Skin of body (tissue), 2 donors: ENCODE measurements around the gene ODAD3. TPM values are rescaled to one million over a fixed set of nuclear protein-coding genes. Genes with fewer than 3 reads are reported as not detected.
"Not testable (repeated sequence)": the region's sequence is repeated elsewhere in the genome, so short reads cannot be mapped to it uniquely, and the experiment has no call there.

ENCODE experiments used
- DNase-seq: peaks from one replicate; lab custom pipeline; 2025; lab: John Stamatoyannopoulos, UW
- total RNA-seq: library from RNA; depleted of rRNA; stranded (reverse); fragments of >200 nt; gene quantifications from one replicate; pipeline ENCODE4 v1.2.3, GENCODE V29; 2014

Gene ODAD3
- total RNA-seq, 1 donor from 2014 or later = 0.20 TPM

DNA sequence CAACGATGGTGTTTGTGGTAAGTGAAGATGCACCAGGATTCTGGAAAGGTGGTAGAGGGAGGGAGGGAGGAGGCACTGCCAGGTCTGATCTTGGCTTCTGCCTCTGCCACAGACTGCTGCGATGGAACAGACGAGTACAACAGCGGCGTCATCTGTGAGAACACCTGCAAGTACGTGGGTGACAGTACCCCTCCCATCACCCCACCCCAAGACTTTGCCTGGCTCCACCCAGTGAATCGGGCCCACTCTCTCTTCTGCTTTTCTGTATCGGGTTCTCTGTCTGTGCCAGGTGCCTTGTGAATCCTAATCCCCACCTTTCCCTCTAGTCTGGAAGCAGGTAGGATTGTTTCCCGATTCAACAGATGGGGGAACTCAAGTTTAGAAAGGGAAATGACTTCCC lies 3.0 kb upstream of the ODAD3 start:
- DNase-seq = no peak

DNA sequence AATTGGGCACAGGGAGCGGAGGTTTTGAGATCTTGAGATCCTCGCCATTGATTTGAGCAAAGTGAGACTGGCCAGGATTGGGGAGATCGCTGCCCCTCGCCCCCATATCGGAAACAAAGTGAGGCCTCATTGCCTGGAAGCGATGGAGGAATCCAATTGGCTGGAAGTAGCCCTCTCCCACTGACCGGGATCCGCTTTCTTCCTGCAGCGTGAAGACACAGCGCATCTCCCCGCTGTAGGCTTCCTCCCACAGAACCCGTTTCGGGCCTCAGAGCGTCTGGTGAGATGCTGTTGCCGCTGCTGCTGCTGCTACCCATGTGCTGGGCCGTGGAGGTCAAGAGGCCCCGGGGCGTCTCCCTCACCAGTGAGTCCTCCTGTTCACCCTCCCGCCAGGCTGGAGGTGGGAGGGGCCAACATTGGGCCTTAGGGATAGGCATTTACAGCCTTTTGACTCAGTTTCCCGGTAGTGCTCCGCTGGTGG lies 952 bp upstream of the ODAD3 start:
- DNase-seq = no peak

DNA sequence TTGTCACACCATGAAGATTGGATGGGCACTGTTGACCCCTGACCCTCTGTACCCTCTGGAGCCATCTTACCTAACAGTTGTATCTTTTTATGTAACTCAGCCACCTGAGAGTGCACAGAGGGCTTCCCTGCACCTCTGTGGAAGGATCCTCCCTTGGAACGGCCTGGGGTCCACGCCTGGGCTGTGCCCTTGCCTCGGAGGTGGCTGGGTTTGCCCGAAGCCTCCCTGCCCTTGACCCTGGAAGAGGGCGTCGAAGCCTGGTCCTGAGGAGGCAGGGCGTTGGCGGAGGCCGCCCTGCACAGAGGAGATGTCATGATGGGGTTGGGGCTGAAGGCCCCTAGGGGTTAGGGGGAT lies 241 bp downstream of the ODAD3 start:
- DNase-seq = no peak

DNA sequence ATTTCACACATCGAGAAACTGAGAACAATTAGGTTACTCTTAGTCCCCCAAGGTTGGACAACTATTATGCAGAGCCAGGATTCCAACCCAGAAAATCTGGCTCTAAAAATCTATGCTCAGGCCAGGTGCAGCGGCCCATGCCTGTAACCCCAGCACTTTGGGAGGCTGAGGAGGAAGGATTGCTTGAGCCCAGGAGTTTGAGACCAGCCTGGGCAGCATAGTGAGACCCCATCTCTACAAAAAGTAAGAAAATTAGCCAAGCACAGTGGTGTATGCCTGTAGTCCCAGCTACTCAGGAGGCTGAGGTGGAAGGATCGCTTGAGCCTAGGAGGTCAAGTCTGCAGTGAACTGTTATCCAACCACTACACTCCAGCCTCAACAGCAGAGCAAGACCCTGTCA lies 1.4 kb downstream of the ODAD3 start:
- DNase-seq = not testable (repeated sequence)

DNA sequence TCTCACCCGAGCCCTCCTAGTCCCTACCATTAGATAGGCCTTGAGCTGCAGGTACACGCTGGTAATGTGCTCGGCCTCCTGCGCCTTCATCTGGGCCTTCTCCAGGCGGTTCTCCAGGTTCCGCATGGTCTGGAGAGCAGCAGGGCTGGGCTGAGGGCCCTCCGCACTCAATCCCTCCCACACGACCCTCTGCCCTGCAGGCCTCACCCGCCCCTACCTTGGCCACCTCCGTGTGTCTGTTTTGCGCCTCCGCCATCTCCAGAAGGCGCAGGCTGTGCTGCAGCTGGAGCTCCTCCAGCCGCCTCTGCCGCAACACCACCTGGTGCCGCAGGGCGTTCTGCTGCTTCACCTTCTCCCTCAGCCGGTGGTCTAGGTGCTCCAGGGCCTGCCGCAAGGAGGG lies 8.3 kb downstream of the ODAD3 start:
- no peak for DNase-seq

DNA sequence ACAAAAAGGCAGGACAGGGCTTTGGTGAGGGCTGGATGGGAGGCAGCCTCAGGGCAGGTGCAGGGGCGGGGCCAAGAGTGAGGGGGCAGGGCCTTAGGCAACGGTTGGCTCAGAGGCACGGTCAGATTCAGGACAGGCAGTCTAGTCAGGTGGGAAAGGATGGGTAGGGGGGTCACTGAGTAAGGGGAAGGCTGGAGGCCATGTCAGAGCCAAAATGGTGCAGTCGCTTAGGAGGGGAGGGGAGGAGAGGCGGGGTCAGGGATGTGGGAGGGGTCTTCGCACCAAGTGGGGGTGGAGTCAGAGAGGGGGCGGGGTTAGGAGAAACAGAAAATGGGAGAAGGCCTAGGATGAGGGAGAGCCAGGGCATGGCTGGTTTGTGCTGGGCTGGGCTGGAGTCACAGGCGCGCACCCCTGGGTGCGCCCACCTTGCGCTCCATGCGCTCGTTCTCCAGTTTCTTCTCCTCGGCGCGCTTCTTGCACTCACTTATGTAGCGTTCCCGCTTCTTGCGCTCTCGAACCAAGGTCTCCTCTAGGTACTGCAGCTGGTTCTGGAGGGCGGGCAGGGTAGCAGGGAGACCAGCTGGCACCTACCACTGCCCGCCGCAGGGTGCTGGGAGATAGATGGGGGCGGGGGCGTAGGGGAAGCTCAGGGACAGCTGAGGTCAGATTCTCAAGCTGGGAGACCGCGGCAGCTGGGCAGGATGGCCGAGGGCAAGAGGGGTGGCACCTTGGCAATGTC lies 9.0 kb downstream of the ODAD3 start:
- DNase-seq = no peak

DNA sequence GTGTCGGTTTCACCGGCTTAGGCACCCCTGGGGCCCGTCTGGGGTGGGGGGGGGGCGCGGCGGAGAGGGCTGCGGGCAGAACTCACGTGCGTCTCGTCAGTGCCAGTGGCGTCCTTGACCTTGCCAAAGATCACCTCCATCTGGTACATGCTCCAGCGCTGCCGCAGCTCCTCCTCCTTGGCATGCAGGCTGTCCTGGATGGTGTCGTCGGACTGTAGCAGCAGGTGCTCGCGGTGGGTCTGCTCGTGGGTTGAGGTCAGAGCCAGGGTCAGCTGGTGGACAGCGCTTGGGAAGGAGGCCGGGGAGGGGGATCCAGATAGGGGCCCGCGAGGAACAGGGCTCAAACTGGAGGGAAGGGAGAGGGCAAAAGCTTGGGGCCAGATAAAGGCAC lies 11.1 kb downstream of the ODAD3 start:
- no peak for DNase-seq

DNA sequence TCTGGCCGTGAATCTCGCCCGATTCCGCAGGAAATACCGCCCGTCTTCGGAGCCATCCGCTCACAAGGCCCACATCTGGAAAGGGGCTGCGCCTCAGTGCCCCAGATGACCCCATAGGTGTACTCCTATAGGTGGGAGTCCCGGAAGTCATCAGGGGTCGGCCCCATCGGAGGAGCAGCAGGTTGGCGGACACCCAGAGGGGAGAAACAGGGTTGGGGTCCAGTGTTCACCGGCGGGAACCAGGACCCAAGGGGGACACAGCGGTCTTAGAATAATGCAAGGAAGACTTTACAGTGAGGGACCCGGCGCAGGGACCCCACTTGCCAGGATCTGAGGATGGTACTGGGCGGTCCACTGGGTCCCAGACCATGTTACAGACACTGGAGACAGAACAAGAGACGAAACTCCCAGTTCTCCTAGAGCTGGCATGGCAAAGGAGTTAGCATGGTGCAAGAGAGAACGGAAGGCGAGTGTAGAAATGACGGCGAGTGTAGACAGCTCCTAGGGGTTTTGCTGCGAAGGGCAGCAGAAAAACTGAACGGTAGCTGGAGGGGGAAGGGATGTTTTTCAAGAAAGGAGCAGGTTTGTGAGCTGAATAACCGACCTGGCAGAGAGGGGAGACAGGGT lies 11.6 kb downstream of the ODAD3 start:
- no peak for DNase-seq

DNA sequence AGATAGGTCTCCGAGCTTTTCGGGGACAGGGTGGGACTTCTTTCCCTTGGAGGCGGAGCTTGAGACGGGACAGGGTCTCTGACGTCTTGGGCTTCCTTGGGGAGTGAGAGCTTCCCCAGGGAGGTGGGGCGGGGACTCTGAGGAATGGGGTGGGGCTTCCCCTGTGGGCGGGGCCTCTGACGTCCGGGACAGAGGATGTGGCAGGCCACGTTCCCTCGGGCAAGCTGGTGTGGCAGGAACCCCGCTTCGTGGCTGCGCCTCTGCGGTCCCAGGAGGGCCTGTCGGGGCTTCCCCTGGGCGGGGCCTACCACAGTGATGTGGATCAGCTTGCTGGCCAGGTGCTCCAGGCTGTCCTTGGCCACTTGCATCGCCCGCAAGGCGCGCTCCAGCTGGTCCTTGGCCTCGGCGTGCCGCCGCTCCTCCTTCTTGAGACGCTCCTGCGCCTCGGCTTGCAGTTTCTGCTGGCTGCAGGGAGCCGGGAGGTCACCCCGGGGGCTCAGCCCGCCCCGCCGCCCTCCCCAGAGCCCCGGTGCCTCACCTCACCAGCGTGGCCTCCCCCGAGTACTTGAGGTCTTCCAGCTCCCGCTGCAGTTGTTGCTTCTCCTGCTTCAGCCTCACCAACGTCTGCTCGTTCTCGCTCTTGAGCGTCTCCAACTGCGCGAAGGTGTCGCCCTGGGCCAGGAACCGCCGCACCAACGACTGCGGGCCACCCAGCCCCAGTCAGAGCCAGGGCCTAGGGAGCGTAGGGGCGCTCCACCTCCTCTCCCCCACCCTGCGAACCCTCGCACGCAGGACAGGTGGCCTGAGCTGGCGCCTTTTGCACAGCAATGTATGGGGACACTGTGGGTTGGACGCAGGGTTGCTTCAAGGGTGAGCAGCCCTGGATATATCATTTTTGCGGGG lies 12.5 kb downstream of the ODAD3 start:
- no peak for DNase-seq

DNA sequence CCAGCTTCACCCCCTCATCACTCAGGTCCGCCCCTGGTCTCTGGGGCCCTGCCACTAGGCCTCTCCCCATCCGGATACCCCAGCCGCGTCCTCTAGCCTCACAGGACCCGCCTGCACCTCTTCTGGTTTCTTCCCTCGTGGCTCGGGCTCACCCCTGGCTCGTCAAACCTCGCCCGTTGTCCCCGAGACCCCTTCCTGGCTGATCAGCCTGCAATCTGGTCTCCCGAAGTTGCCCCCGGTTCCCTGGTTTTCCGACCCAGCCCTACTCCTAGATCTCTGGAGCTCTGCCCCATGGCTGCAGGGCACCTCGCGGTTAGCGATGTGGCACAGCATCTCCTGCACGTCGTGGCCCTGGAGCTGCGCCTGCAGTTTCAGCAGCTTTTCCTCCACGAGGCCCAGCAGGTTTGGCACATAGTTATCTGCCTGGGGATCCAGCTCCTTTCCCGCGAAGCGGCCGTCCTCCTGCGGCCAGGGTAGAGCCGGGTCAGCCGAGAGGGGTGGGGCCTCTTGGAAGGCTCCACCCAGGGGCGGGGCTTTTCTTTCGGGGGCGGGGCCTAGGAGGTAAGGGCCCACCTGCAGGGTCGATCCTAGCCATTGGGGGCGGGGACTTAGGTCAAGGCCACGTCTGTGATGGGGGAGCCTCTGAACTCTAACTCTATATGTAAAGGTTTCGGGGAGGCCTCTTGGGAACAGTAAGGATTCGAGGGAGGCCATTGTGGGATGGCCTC lies 13.4 kb downstream of the ODAD3 start:
- DNase-seq = no peak

DNA sequence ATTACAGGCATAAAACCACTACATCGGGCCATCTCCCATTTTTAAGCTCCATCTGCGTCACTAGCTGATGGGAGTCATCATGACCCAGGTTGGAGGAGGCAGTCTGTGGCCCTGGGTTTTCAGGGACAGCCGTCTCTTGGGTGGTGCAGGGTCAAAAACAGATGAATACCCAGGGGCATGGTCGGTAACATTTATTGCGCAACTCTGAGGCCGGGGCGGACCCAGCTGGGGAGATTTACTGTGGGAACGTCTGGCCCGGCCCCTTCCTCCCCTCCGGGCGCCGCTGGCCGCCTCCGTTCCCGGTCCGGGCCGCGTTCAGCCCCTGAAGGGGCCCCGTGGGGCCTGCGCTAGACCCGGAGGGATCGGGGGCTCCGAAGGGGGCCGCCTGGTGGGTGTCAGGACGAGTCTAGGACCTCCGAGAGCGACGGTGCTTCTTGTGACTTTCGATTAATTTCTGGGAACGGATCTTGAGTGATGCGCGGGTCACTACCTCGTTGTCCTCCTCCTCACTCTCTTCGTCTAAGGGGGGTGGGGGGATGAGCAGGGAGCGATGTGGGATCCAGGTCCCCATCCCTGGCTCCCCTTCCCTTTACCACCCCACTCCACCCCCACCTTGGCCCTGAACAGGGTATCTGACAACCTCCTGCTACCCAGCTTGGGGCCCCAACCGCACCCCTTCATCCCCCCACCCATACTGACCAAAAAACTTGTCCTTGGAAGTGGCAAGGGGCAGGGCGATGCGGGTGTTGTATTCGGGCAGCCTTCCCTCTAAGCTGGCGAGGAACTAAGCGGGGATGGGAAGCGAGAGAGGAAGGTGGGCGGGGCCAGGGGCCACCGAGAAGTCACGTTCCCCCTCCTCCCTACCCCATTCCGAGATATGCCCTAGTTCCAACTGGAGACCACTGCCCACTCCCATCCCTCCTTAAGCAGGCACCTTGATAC lies 14.2 kb downstream of the ODAD3 start:
- DNase-seq = no peak

DNA sequence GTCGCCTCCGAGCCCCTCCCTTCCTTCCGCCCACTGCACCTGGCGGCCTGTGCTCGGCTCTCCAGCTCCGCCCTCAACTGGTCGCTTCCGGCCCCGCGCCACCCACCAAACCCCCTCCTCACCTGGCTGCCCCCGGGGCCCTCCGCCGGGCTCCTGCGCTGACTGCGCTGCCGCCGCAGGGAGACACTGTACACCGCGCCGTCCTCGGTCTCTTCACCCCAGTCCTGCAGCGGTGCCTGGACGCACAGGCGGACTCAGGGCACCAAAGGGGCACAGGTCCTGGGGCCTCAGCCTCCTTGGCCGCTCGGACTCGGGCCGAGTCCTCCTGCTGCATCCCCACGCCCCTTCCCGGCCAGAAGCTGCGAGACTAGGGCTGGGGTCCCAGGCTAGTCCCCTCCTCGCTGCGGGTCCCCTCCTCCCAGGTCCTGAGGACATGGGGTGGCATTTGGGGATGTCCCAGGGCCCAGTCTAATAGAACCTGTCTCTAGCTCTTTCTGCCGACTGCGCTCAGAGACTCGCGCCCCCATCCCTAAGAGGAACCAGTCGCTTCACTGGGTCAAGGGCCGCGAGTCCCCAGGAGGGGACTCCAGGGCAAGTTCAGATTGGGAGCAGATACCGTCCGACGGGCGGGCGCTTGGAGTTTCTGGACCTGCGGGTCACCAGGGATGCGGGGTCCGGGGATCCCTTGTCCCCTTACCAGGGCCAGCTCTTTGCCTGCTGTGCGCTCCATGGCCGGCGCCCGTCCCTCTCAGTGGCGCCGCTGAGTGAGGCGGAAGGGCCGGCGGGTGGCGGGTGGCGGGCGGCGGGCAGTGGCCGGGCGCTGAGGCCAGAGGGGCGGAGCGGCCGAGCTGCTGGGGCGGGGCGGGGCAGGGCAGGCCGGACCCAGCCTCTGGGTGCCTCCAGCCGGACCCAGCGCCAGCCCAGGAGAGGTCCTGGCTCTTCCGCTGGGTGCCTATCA lies 16.1 kb downstream of the ODAD3 start, which contains the start of gene RGL3:
Gene RGL3, minus strand, starts transcription at position 766 of the 958 bp plus-strand sequence. Its CDS starts 36 bp downstream, at position 730.
- DNase-seq = no peak

DNA sequence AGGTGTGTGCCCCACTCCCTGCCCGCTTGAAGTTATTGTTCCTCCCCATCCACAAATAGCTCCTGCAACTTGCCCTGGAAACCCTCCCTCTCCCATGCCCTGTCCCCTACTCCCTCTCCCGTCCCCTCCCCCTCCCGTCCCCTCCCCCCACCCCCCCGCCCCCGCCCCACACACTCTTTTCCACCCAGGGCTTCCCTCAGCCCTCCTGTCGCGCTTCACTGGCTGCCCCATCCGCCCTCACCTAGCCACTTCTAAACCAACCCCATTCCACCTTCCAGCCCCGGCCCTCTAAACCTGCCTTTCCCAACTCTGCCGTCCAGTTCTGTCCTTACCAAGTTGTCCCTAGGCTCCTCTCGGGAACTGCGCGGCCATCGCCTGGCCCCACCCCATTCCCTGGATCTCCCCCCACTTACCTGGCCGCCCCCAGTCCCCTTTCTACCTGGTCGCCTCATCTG lies 16.8 kb downstream of the ODAD3 start:
- DNase-seq = no peak

DNA sequence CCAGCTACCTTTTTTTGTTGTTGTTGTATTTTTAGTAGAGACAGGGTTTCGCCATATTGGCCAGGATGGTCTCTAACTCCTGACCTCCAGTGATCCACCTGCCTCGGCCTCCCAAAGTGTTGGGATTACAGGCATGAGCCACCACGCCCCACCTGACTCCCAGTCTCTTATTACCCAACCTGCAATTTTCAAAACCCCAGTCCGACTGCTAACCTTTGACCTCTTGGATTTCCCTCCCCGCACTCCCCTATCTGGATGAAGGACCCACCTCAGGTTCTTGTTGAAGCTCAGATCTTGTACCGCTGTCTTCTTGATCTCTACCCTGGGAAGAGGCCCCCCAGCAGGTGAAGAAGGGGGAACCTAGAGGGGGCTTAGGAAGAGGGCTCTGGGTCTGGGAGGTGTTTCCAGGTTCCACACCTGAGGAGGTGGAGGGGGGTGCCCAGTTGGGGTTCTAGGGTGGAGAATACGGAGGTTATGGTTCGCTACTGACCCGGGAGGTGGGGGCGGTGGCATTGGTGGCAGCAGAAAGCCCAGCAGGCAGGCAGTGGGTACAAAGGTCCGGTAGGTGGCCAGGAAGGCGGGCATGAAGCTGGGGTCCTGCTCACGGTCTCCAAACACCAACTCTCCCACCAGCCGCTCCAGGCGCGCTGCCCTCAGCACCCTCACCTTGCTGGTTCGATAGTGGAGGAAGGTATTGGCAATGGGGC lies 18.4 kb downstream of the ODAD3 start:
- DNase-seq = no peak

DNA sequence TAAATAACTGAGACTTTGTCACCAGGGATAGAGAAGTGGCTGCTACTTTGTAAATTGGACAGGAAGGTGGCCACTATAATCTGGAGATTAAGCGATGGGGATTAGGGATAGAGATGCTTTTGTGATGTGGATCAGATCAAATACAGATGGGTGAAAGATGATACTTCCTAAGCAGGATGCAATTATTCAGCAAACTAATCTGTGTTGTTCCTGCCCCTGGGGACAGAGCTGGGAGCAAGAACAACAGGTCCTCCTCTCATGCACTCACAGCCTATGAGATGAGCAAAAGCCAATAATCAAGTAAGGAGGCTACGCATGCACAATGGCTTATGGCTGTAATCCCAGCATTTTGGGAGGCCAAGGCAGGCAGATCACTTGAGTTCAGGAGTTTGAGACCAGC lies 20.4 kb downstream of the ODAD3 start:
- no peak for DNase-seq

DNA sequence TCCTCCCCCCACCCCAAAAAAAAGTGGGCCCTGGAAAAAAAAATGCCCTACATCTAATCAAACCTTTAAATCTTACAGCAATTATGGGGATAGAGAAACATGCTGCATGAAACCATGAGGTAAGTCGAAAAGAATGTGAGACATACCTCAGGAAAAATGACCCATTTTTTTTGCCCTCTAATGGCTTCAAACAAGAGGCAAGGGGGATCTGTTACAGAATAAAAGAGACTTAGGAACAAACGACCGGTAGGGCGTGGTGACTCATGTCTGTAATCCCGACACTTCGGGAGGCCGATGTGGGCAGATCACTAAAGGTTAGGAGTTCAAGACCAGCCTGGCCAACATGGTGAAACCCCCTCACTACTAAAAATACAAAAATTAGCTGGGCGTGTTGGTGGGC lies 24.2 kb downstream of the ODAD3 start:
- no peak for DNase-seq

DNA sequence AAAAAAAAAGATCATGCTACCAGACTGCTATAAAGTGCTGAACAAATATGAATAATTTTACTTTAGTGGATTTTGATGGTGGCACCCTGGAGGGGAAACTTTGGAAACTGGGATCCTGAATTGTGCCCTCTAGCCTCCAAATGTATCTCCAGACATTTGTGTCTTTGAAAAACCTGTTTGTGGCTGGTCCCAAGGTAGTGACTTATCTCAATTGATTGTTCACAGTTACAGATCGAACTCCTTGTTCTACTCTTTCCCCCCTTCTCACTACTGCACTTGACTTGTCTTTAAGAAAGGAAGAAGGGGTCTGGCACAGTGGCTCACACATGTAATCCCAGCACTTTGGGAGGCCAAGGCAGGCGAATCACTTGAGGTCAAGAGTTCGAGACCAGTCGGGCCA lies 26.3 kb downstream of the ODAD3 start:
- no peak for DNase-seq

DNA sequence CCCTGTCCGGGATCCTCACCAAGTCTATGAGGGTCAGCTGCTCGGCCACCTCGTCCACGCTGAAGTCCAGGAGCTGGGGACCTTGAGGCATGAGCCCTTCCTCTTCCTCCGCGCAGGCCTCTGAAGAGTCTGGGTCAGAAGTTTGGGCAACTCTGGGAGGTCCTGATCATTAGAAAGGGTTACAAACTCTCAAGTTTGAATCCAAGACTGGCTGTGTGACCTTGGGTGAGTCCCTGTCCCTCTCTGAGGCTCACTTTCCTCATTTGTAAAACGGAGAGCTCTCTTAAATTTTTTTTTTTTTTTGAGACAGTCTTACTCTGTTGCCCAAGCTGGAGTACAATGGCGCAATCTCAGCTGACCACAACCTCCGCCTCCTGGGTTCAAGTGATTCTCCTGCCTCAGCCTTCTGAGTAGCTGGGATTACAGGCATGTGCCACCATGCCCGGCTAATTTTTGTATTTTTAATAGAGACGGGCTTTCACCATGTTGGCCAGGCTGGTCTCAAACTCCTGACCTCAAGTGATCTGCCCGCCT lies 28.2 kb downstream of the ODAD3 start:
- DNase-seq = not testable (repeated sequence)
